Measurements from ENCODE around the gene DLG2.

DNA sequence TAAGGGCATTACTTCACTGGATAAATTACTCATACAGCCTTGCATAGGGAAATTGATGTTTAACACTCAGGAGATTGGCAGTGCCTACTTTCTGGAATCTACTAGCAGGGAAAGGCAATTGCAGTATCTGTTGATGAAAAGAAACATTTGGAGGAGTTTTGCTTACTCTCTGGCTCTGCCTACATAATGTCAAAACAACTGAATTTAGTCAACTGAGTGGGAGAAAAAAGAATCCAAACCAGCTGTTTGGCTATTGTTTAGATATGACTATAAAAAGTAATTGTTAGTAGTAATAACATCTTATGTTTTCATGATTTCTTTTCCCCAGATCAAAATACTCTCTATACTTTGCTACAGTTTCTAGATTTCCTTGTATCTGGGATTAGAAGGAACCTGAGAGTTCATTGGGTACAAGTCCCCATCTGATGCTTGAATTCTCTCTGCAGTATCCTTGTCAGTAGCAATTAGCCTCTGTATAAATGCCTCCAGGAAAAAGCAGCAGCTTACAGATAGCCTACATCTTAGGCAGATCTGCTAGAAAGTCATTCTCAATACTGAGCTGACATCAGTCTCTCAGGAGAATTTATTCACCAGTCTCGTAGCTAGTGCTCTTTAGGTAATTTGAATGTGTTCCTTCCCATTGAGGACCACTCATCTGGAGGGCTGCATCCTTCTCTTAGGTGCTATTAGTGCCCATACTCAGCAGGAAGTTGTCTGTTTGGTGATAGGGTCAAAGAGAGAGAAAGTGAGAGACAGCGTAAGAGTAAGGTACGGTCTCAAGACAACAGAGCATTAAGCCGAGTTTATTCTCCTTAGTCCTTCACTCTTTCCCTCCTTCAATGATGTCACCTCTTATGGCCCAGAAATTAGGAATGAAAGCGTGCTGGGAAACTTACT lies 2155.1 kb downstream of the DLG2 start:
- TF ChIP-seq SPI1 (IDR thresholded peaks at IDR 0.05; ENCODE audit: low read depth, low read length) = no peak
- no peak for TF ChIP-seq POLR2AphosphoS5 (IDR thresholded peaks at IDR 0.05; ENCODE audit: low read depth, low read length)
- TF ChIP-seq POLR2A (IDR thresholded peaks at IDR 0.05; ENCODE audit: low read depth, low read length) = no peak
- no peak for TF ChIP-seq POU2F2 (IDR thresholded peaks at IDR 0.05; ENCODE audit: low read depth, low read length)
- no peak for TF ChIP-seq TAF1 (IDR thresholded peaks at IDR 0.05; ENCODE audit: low read depth, low read length)
- no peak for TF ChIP-seq PAX5 (IDR thresholded peaks at IDR 0.05; ENCODE audit: insufficient read depth, low read length, severe bottlenecking)

Measured in GM12891 (cell line).